K562 (cell line): ENCODE results near the gene TTC33. TPM values are rescaled to one million over a fixed set of nuclear protein-coding genes. Genes with fewer than 3 reads are reported as not detected.

Source experiments
- AFF4 ChIP-seq: sonication (generic); formaldehyde crosslinking; IDR thresholded peaks from 2 replicates; pipeline ENCODE4 v1.8.0; 2023; ENCODE audit warnings: mild to moderate bottlenecking, missing genetic modification reagents
- ARNT ChIP-seq, 2 experiments: fragments of 450-650 bp; IDR thresholded peaks; 2 replicates each; pipeline ENCODE4 v1.6.1; 2016; ENCODE audit warnings: mild to moderate bottlenecking in 1 of 2
- ATF1 ChIP-seq, 2 experiments: fragments of 450-650 bp in 1 of 2; IDR thresholded peaks; 2 replicates each; pipeline ENCODE4 v1.6.1; 2016; ENCODE audit warnings: missing compliant biosample characterization in 1 of 2, missing genetic modification characterization in 1 of 2
- CEBPG ChIP-seq, 3 experiments: fragments of 200-800 bp in 1 of 3; sonication (Bioruptor generic) in 1 of 3; sonication (generic) in 1 of 3; formaldehyde crosslinking in 1 of 3; IDR thresholded peaks in 2 of 3; conservative IDR thresholded peaks in 1 of 3; 2 replicates each; pipeline versions ENCODE4 v1.6.1 to v1.8.0; 2016 to 2022; ENCODE audit warnings: missing compliant biosample characterization in 2 of 3, missing genetic modification characterization in 2 of 3, mild to moderate bottlenecking in 1 of 3, missing genetic modification reagents in 1 of 3
- CLOCK ChIP-seq: fragments of 250-450 bp; sonication (Bioruptor Pico); IDR thresholded peaks from 2 replicates; pipeline ENCODE4 v1.4.0; 2020; ENCODE audit warnings: mild to moderate bottlenecking, moderate library complexity, borderline replicate concordance
- ETV1 ChIP-seq: fragments of 450-650 bp; conservative IDR thresholded peaks from 2 replicates; pipeline ENCODE4 v1.6.1; 2016; ENCODE audit warnings: missing genetic modification characterization, control low read depth, low read depth, missing compliant biosample characterization
- FOXK1 ChIP-seq: sonication (generic); formaldehyde crosslinking; IDR thresholded peaks from 2 replicates; pipeline ENCODE4 v1.8.0; 2022; ENCODE audit warnings: missing genetic modification reagents, mild to moderate bottlenecking, borderline replicate concordance
- GABPA ChIP-seq: fragments of 200-800 bp; sonication (Bioruptor generic); conservative IDR thresholded peaks from 2 replicates; pipeline ENCODE4 v1.6.1; 2016; ENCODE audit warnings: low read depth, missing genetic modification characterization, missing compliant biosample characterization
- OTX1 ChIP-seq: fragments of 450-650 bp; formaldehyde crosslinking; IDR thresholded peaks from 2 replicates; pipeline ENCODE4 v1.4.0; 2022; ENCODE audit warnings: mild to moderate bottlenecking
- PHB2 ChIP-seq: fragments of 450-650 bp; IDR thresholded peaks from 2 replicates; pipeline ENCODE4 v1.6.1; 2017; ENCODE audit warnings: low read depth
- POLR2G ChIP-seq: fragments of 200-400 bp; formaldehyde crosslinking; IDR thresholded peaks from 2 replicates; pipeline ENCODE4 v1.6.1; 2017; ENCODE audit warnings: low read depth, mild to moderate bottlenecking, antibody characterized with exemption, low read length, moderate library complexity
- TEAD4 ChIP-seq, 2 experiments: sonication (generic) in 1 of 2; formaldehyde crosslinking in 1 of 2; IDR thresholded peaks; 2 replicates each; pipeline versions ENCODE4 v1.6.1 to v1.8.0; 2012 to 2022; ENCODE audit warnings: borderline replicate concordance in 1 of 2, inconsistent platforms in 1 of 2, low read length in 1 of 2, mild to moderate bottlenecking in 1 of 2, missing genetic modification reagents in 1 of 2
- ZBTB17 ChIP-seq: fragments of 450-650 bp; formaldehyde crosslinking; IDR thresholded peaks from 2 replicates; pipeline ENCODE4 v1.4.0; 2020; ENCODE audit warnings: mild to moderate bottlenecking
- ZC3H4 ChIP-seq: sonication (generic); formaldehyde crosslinking; IDR thresholded peaks from 2 replicates; pipeline ENCODE4 v1.9.0; 2021; ENCODE audit warnings: missing genetic modification reagents, borderline replicate concordance
- ZNF239 ChIP-seq: fragments of 250-450 bp; sonication (Bioruptor Pico); IDR thresholded peaks from 2 replicates; pipeline ENCODE4 v1.4.0; 2020; ENCODE audit warnings: mild to moderate bottlenecking
- ZNF253 ChIP-seq: fragments of 250-450 bp; sonication (Bioruptor Pico); conservative IDR thresholded peaks from 2 replicates; pipeline ENCODE4 v1.6.1; 2021; ENCODE audit warnings: mild to moderate bottlenecking
- polyA plus RNA-seq, 8 experiments: library from polyadenylated mRNA; depleted of rRNA in 4 of 8; stranded (reverse) in 5 of 8; unstranded in 3 of 8; fragments of >200 nt; fragmentation: Nextera tagmentation in 2 of 8; fragmentation: Illumina TruSeq in 1 of 8; extraction: Ambion mirVana in 2 of 8; extraction: Trizol in 1 of 8; gene quantifications; 2 replicates each; pipeline versions ENCODE4 v1.2.1 to v1.2.3, GENCODE V29; 2011 to 2014; ENCODE audit warnings: inconsistent platforms in 1 of 8, missing spikeins in 1 of 8
- total RNA-seq, 7 experiments: library from RNA; depleted of rRNA in 6 of 7; stranded (reverse); fragments of >200 nt in 6 of 7; fragmentation: Illumina TruSeq in 2 of 7; extraction: Trizol in 2 of 7; gene quantifications; 2 replicates each; pipeline versions ENCODE4 v1.2.1 to v1.2.3, GENCODE V29; 2011 to 2021; ENCODE audit warnings: low replicate concordance in 1 of 7

Gene TTC33
- total and polyA plus RNA-seq, 9 of the 15 experiments (the other 6 are each of a cell fraction or from before 2014, with no cell fraction given): 11.5 to 24.9 (median 21.1) TPM

- TF ChIP-seq CLOCK (CRISPR knock-in tag) (no peak), ZNF253 (CRISPR knock-in tag) (no peak), GABPA (tag) (peak; percentile 71), ATF1 (CRISPR knock-in tag; IDR thresholded peaks at IDR 0.05) (0 out of 2 replicates have a peak, but pooled peaks have one; percentile 33), ATF1 (tag; IDR thresholded peaks at IDR 0.05) (peak; percentile 73), POLR2G (peak; percentile 81), AFF4 (CRISPR knock-in tag) (peak; percentile 80; the same call in 1 of the 2 replicates), FOXK1 (CRISPR knock-in tag) (peak; percentile 77), ARNT (IDR thresholded peaks at IDR 0.05) (0 out of 4 replicates have a peak, but pooled peaks of 1 of the 2 experiments have one; percentile 26), OTX1 (CRISPR knock-in tag) (peak; percentile 59; the same call in 1 of the 2 replicates), ZBTB17 (CRISPR knock-in tag) (peak; percentile 66; the same call in 1 of the 2 replicates), PHB2 (no peak), CEBPG (CRISPR knock-in tag; IDR thresholded peaks at IDR 0.05) (0 out of 2 replicates have a peak, but pooled peaks have one; percentile 48), CEBPG (tag; conservative IDR thresholded peaks at IDR 0.05 in 1 of 2, IDR thresholded peaks at IDR 0.05 in 1 of 2) (no peak), ZC3H4 (CRISPR knock-in tag) (no peak), ETV1 (tag) (0 out of 2 replicates have a peak, but pooled peaks have one; percentile 7), TEAD4 (IDR thresholded peaks at IDR 0.05; ENCODE audit: low read length) (peak; percentile 27), TEAD4 (CRISPR knock-in tag; IDR thresholded peaks at IDR 0.05; ENCODE audit: borderline replicate concordance) (peak; percentile 92; the same call in 1 of the 2 replicates), ZNF239 (CRISPR knock-in tag) (peak; percentile 31; the same call in 1 of the 2 replicates)
Observed at GRCh38 chr5:40755407-40756365, at the start of gene TTC33 (continued).
